K562 (cell line): Measurements from ENCODE around the gene PRDM12. TPM values are rescaled to one million over a fixed set of nuclear protein-coding genes. Genes with fewer than 3 reads are reported as not detected.

Experiments
- ATAC-seq: fragments of 200-7000 bp; cut with Tn5 transposase; 3 replicates; pipeline ENCODE4 v1.9.1; 2020; ENCODE audit warnings: moderate library complexity
- BruUV-seq: library from RNA; stranded (reverse); fragments of 400-500 nt; replicated peaks from 2 replicates; lab custom pipeline; 2021; lab: Mats Ljungman, UMichigan
- CTCF ChIA-PET: fragments of 300-600 bp; formaldehyde crosslinking; extraction: SDS; loops from one replicate; lab custom pipeline; 2021; ENCODE audit warnings: low intra/inter-chr PET ratio; lab: Yijun Ruan, JAX
- POLR2A ChIA-PET: fragments of 300-600, 350-650 bp; sonication (Branson Sonifier 250); formaldehyde crosslinking; extraction: SDS; loops from one replicate; lab custom pipeline; 2021; ENCODE audit warnings: antibody characterized with exemption, inconsistent platforms; lab: Yijun Ruan, JAX
- DNase-seq, 4 experiments: peaks; one replicate each; pipeline versions ENCODE4 v3.0.0 to v3.0.0-alpha.2; 2011 to 2018; ENCODE audit warnings: low spot score in 3 of 4, mixed read lengths in 3 of 4; ENCODE audit errors: extremely low read depth in 1 of 4
- FAIRE-seq: peaks from 2 replicates; lab custom pipeline; 2011; peaks lifted over from hg19 to GRCh38; lab: Jason Lieb, UNC
- H2AFZ ChIP-seq: 2 replicates; pipeline ENCODE4 v1.6.0; 2011; ENCODE audit warnings: low read depth, low read length, control low read depth, inconsistent platforms
- H3K27ac ChIP-seq: fragments of 200-600 bp; 3 replicates; pipeline ENCODE4 v1.8.0; 2011; ENCODE audit warnings: low read depth, mild to moderate bottlenecking, control low read depth, inconsistent platforms, low read length, moderate library complexity, mixed read lengths; ENCODE audit errors: extremely low read depth
- H3K27me3 ChIP-seq, 2 experiments: fragments of 300-600 bp in 1 of 2; 2 replicates in 1 of 2; 3 replicates in 1 of 2; pipeline versions ENCODE4 v1.6.0 to v1.8.0; 2011; ENCODE audit warnings: inconsistent platforms in 2 of 2, low read length in 2 of 2, mild to moderate bottlenecking in 1 of 2, mixed read lengths in 1 of 2, moderate library complexity in 1 of 2; ENCODE audit not compliant: control insufficient read depth in 2 of 2, insufficient read depth in 2 of 2
- H3K36me3 ChIP-seq: fragments of 300-600 bp; 3 replicates; pipeline ENCODE4 v1.8.0; 2011; ENCODE audit warnings: mild to moderate bottlenecking, low read length, inconsistent platforms; ENCODE audit not compliant: control insufficient read depth, insufficient read depth
- H3K4me1 ChIP-seq, 2 experiments: fragments of 200-600 bp in 1 of 2; replicated peaks in 1 of 2; 2 replicates in 1 of 2; 3 replicates in 1 of 2; pipeline versions ENCODE4 v1.5.1 to v1.8.0; 2011; ENCODE audit warnings: inconsistent platforms in 2 of 2, low read length in 2 of 2, mild to moderate bottlenecking in 1 of 2, mixed read lengths in 1 of 2, moderate library complexity in 1 of 2; ENCODE audit not compliant: control insufficient read depth in 2 of 2, insufficient read depth in 2 of 2
- H3K4me2 ChIP-seq: 2 replicates; pipeline ENCODE4 v1.6.1; 2011; ENCODE audit warnings: low read length, control low read depth, inconsistent platforms, mixed read lengths; ENCODE audit not compliant: insufficient read depth
- H3K4me3 ChIP-seq: fragments of 200-600 bp; sonication (generic), shearing (Covaris generic); 2 replicates; pipeline ENCODE4 v1.5.1; 2016; ENCODE audit warnings: control low read depth, inconsistent platforms
- H3K79me2 ChIP-seq: fragments of 200-600 bp; 3 replicates; pipeline ENCODE4 v1.8.0; 2011; ENCODE audit warnings: low read length, inconsistent platforms; ENCODE audit not compliant: control insufficient read depth, insufficient read depth
- H3K9ac ChIP-seq, 2 experiments: 2 replicates each; pipeline versions ENCODE4 v1.6.0 to v1.6.1; 2011; ENCODE audit warnings: low read depth in 2 of 2, low read length in 2 of 2, control low read depth in 1 of 2, inconsistent platforms in 1 of 2, mild to moderate bottlenecking in 1 of 2, mixed read lengths in 1 of 2; ENCODE audit not compliant: insufficient read depth in 1 of 2
- H3K9me1 ChIP-seq: one replicate; pipeline ENCODE4 v1.6.0; 2011; ENCODE audit warnings: inconsistent platforms, mild to moderate bottlenecking, low read length, moderate library complexity; ENCODE audit not compliant: control insufficient read depth, insufficient read depth
- H3K9me3 ChIP-seq: replicated peaks from 2 replicates; pipeline ENCODE4 v1.5.1; 2011; ENCODE audit warnings: low read depth, low read length, inconsistent platforms; ENCODE audit not compliant: control insufficient read depth, insufficient read depth
- H4K20me1 ChIP-seq: replicated peaks from 2 replicates; pipeline ENCODE4 v1.6.1; 2011; ENCODE audit warnings: low read length, inconsistent platforms, mixed read lengths; ENCODE audit not compliant: control insufficient read depth, insufficient read depth
- CTCFL ChIP-seq: IDR thresholded peaks from 2 replicates; pipeline ENCODE4 v1.6.1; 2011; ENCODE audit warnings: borderline replicate concordance, low read depth, mild to moderate bottlenecking, moderate library complexity, low read length; ENCODE audit not compliant: insufficient read depth, poor library complexity, severe bottlenecking
- HNRNPUL1 ChIP-seq: fragments of 200-400 bp; formaldehyde crosslinking; IDR thresholded peaks from 2 replicates; pipeline ENCODE4 v1.6.1; 2017; ENCODE audit warnings: low read length
- MECOM ChIP-seq: fragments of 250-450 bp; sonication (Bioruptor Pico); IDR thresholded peaks from 2 replicates; pipeline ENCODE4 v1.8.0; 2022; ENCODE audit warnings: inconsistent platforms
- RB1 ChIP-seq: fragments of 450-650 bp; IDR thresholded peaks from 2 replicates; pipeline ENCODE4 v1.6.1; 2017; ENCODE audit warnings: low read depth, mild to moderate bottlenecking
- SAP30 ChIP-seq: fragments of 200-600 bp; sonication (generic); IDR thresholded peaks from 2 replicates; pipeline ENCODE4 v1.6.1; 2012; ENCODE audit warnings: borderline replicate concordance, low read depth, mild to moderate bottlenecking, moderate library complexity, low read length, control low read depth, inconsistent platforms; ENCODE audit not compliant: insufficient read depth, poor library complexity, severe bottlenecking
- STAT6 ChIP-seq: sonication (generic); formaldehyde crosslinking; IDR thresholded peaks from 2 replicates; pipeline ENCODE4 v1.8.1; 2023; ENCODE audit warnings: mild to moderate bottlenecking, missing genetic modification reagents
- WGBS: fragments of 100-300 bp; shearing (Covaris generic); methylation state at CpG from one replicate; pipeline ENCODE4 v1.1.6; 2016; ENCODE audit warnings: low coverage, mixed read lengths; ENCODE audit not compliant: insufficient coverage; ENCODE audit errors: missing lambda C conversion rate; 5-methylcytosine and 5-hydroxymethylcytosine counted together
- in situ Hi-C: fragments of 300-500 bp; cut with MboI; formaldehyde crosslinking; loops from 4 replicates; pipeline ENCODE4 v1.15.0; 2018; ENCODE audit warnings: inconsistent platforms, mixed read lengths
- intact Hi-C: fragments of 100-400 bp; cut with micrococcal nuclease; formaldehyde crosslinking; loops from 2 replicates; pipeline ENCODE4 v1.14.2; 2022
- polyA plus RNA-seq, 8 experiments: library from polyadenylated mRNA; depleted of rRNA in 4 of 8; stranded (reverse) in 5 of 8; unstranded in 3 of 8; fragments of >200 nt; fragmentation: Nextera tagmentation in 2 of 8; fragmentation: Illumina TruSeq in 1 of 8; extraction: Ambion mirVana in 2 of 8; extraction: Trizol in 1 of 8; gene quantifications; 2 replicates each; pipeline versions ENCODE4 v1.2.1 to v1.2.3, GENCODE V29; 2011 to 2014; ENCODE audit warnings: inconsistent platforms in 1 of 8, missing spikeins in 1 of 8
- total RNA-seq, 7 experiments: library from RNA; depleted of rRNA in 6 of 7; stranded (reverse); fragments of >200 nt in 6 of 7; fragmentation: Illumina TruSeq in 2 of 7; extraction: Trizol in 2 of 7; gene quantifications; 2 replicates each; pipeline versions ENCODE4 v1.2.1 to v1.2.3, GENCODE V29; 2011 to 2021; ENCODE audit warnings: low replicate concordance in 1 of 7

PRDM12 gene
- total and polyA plus RNA-seq, 9 of the 15 experiments (the other 6 are each of a cell fraction or from before 2014, with no cell fraction given): 0.04 to 0.22 (median 0.07) TPM; not detected in 3

GRCh38 chr9:130715270-130715669 is 50.9 kb downstream of the PRDM12 start:
- peak overlapping the region; percentile 84 for H3K4me2 ChIP-seq
- H2AFZ ChIP-seq: no peak overlapping the region
- H3K9me1 ChIP-seq: no peaks in the 10 kb centered on the region
- intact Hi-C loops (no loop called here), in situ Hi-C loops (loop anchor here (5.0 to 25.0 kb wide), 5 partner anchors 52 to 997 kb away; no protein-coding TSS in a partner anchor)
- 2% methylated on average over 3 of the region's 3 CpGs for WGBS
- H3K4me3 ChIP-seq: peak overlapping the region; percentile 98
- no peaks in the 10 kb centered on the region for H3K36me3 ChIP-seq
- ATAC-seq (no peak), DNase-seq (no peak), FAIRE-seq (no peak)
- no peak overlapping the region; the same call in 2 of the 3 replicates for H3K27ac ChIP-seq
- H3K9me3 ChIP-seq: no peaks in the 10 kb centered on the region
- no TSS peak for BruUV-seq
- ChIA-PET POLR2A (interaction anchor here (0.7 to 1.6 kb wide), 8 partner anchors 9 to 150 kb away, joined by 3 to 9 read pairs (median 4); partner anchors contain the start of gene EXOSC2), CTCF (no interaction called here)
- TF ChIP-seq RB1: no peak
- TF ChIP-seq SAP30: peak; percentile 31
- peaks cover 7 to 23% of the 10 kb centered on the region in 2 experiments; a peak in 3 of 5 replicates for H3K4me1 ChIP-seq
- H3K9ac ChIP-seq: peak overlapping the region in 1 of 2 experiments; percentile 96; a peak in 2 of 4 replicates
- H4K20me1 ChIP-seq: peaks cover 15% of the 10 kb centered on the region
- peaks cover 61% of the 10 kb centered on the region for H3K79me2 ChIP-seq
- no peaks in the 10 kb centered on the region for H3K27me3 ChIP-seq

GRCh38 chr9:130718562-130718961 is 54.2 kb downstream of the PRDM12 start:
- 0 out of 4 replicates have a peak overlapping the region, but pooled peaks of 1 of the 2 experiments have one; percentile 10 for H3K9ac ChIP-seq
- ATAC-seq (no peak), FAIRE-seq (no peak), DNase-seq (no peak)
- no peak overlapping the region for H3K4me3 ChIP-seq
- peaks cover 15% of the 10 kb centered on the region for H4K20me1 ChIP-seq
- BruUV-seq: no TSS peak
- ChIA-PET CTCF (no interaction called here), POLR2A (interaction anchor here (1.2 kb wide), 1 partner anchor 79 kb away, joined by 3 read pairs; no protein-coding TSS in a partner anchor)
- intact Hi-C loops: no loop called here
- in situ Hi-C loops: loop anchor here (5.0 to 25.0 kb wide), 5 partner anchors 49 to 994 kb away; no protein-coding TSS in a partner anchor
- H3K9me3 ChIP-seq: no peaks in the 10 kb centered on the region
- H3K4me1 ChIP-seq: peaks cover 7 to 10% of the 10 kb centered on the region in 2 experiments; a peak in 3 of 5 replicates
- H3K27ac ChIP-seq: no peak overlapping the region
- no peak overlapping the region for H2AFZ ChIP-seq
- H3K4me2 ChIP-seq: no peak overlapping the region
- peaks cover 62% of the 10 kb centered on the region for H3K79me2 ChIP-seq
- H3K27me3 ChIP-seq: no peaks in the 10 kb centered on the region
- H3K9me1 ChIP-seq: no peaks in the 10 kb centered on the region
- 52% methylated on average over 3 of the region's 3 CpGs for WGBS
- no peaks in the 10 kb centered on the region for H3K36me3 ChIP-seq
- TF ChIP-seq MECOM (CRISPR knock-in tag): no peak
- no peak for TF ChIP-seq STAT6 (CRISPR knock-in tag)
- TF ChIP-seq CTCFL: no peak
- TF ChIP-seq HNRNPUL1: no peak
